Caco-2 (cell line): Measurements from ENCODE around the gene ATXN1. TPM values are rescaled to one million over a fixed set of nuclear protein-coding genes. Genes with fewer than 3 reads are reported as not detected.

Experiments used
- BruUV-seq: library from RNA; stranded (reverse); fragments of 400-500 nt; replicated peaks from 2 replicates; lab custom pipeline; 2021; lab: Mats Ljungman, UMichigan
- CTCF ChIA-PET: fragments of 300-600 bp; sonication (Branson Sonifier 250); formaldehyde crosslinking; loops from one replicate; lab custom pipeline; 2022; ENCODE audit warnings: antibody characterized with exemption; lab: Charles Lee
- POLR2A ChIA-PET: fragments of 300-600 bp; sonication (Branson Sonifier 250); formaldehyde crosslinking; loops from one replicate; lab custom pipeline; 2022; ENCODE audit warnings: antibody characterized with exemption; lab: Charles Lee
- DNase-seq, 2 experiments: peaks; one replicate each; pipeline versions ENCODE4 v3.0.0 to v3.0.0-alpha.2; 2020 to 2022
- H3K27me3 ChIP-seq: replicated peaks from 2 replicates; pipeline ENCODE4 v1.6.0; 2011; ENCODE audit warnings: low read length; ENCODE audit not compliant: control insufficient read depth, insufficient read depth
- H3K36me3 ChIP-seq: 2 replicates; pipeline ENCODE4 v1.5.1; 2011; ENCODE audit warnings: low read length; ENCODE audit not compliant: control insufficient read depth, insufficient read depth
- H3K4me1 ChIP-seq: fragments of 250-450 bp; sonication (Bioruptor Pico); 2 replicates; pipeline ENCODE4 v1.5.1; 2020; ENCODE audit warnings: mild to moderate bottlenecking
- H3K4me3 ChIP-seq: 2 replicates; pipeline ENCODE4 v1.5.1; 2011; ENCODE audit warnings: low read depth, mild to moderate bottlenecking, control low read depth, low read length
- H3K9me3 ChIP-seq: fragments of 250-450 bp; sonication (Bioruptor Pico); 2 replicates; pipeline ENCODE4 v1.5.1; 2020; ENCODE audit warnings: mild to moderate bottlenecking, moderate library complexity
- H3K27ac Mint-ChIP-seq: one replicate; pipeline ENCODE4 v1.8.0; 2022; ENCODE audit warnings: mixed read lengths; ENCODE audit not compliant: unreplicated experiment
- H3K27me3 Mint-ChIP-seq: one replicate; pipeline ENCODE4 v1.8.0; 2022; ENCODE audit warnings: mixed read lengths; ENCODE audit not compliant: insufficient read depth, unreplicated experiment
- H3K36me3 Mint-ChIP-seq: one replicate; pipeline ENCODE4 v1.8.0; 2022; ENCODE audit warnings: mild to moderate bottlenecking, mixed read lengths; ENCODE audit not compliant: insufficient read depth, unreplicated experiment
- H3K4me1 Mint-ChIP-seq: one replicate; pipeline ENCODE4 v1.8.0; 2022; ENCODE audit warnings: low read depth, mixed read lengths; ENCODE audit not compliant: unreplicated experiment
- H3K4me3 Mint-ChIP-seq: one replicate; pipeline ENCODE4 v1.8.0; 2022; ENCODE audit warnings: mild to moderate bottlenecking, moderate library complexity, mixed read lengths; ENCODE audit not compliant: unreplicated experiment
- H3K9me3 Mint-ChIP-seq: one replicate; pipeline ENCODE4 v1.8.0; 2022; ENCODE audit warnings: mixed read lengths; ENCODE audit not compliant: unreplicated experiment
- CTCF ChIP-seq, 2 experiments: fragments of 200-600 bp in 1 of 2; IDR thresholded peaks; 1 replicate in 1 of 2; 2 replicates in 1 of 2; pipeline versions ENCODE4 v1.5.1 to v1.8.0; 2011 to 2022; ENCODE audit warnings: antibody characterized with exemption in 1 of 2, control low read depth in 1 of 2, inconsistent platforms in 1 of 2, low read depth in 1 of 2, low read length in 1 of 2, mild to moderate bottlenecking in 1 of 2, moderate library complexity in 1 of 2; ENCODE audit not compliant: insufficient read depth in 1 of 2, severe bottlenecking in 1 of 2, unreplicated experiment in 1 of 2
- intact Hi-C: fragments of 100-400 bp; cut with micrococcal nuclease; formaldehyde crosslinking; loops from one replicate; pipeline ENCODE4 v1.10.0; 2022; ENCODE audit not compliant: unreplicated experiment
- total RNA-seq: library from RNA; stranded (reverse); gene quantifications from 2 replicates; pipeline ENCODE4 v1.2.3, GENCODE V29; 2022

ATXN1 gene
- total RNA-seq, 1 experiment from 2014 or later = 14.2 TPM

GRCh38 chr6:16338577-16339264 is 422.5 kb downstream of the ATXN1 start:
- Histone ChIP-seq H3K4me3 (no peak overlapping the region), H3K27me3 (no peaks in the 10 kb centered on the region), H3K9me3 (no peaks in the 10 kb centered on the region), H3K36me3 (no peaks in the 10 kb centered on the region; the same call in 1 of the 2 replicates), H3K4me1 (no peaks in the 10 kb centered on the region)
- Mint-ChIP-seq H3K27ac (no peak overlapping the region), H3K4me3 (no peak overlapping the region), H3K9me3 (no peaks in the 10 kb centered on the region), H3K27me3 (no peaks in the 10 kb centered on the region), H3K4me1 (peaks cover under 1% of the 10 kb centered on the region), H3K36me3 (no peaks in the 10 kb centered on the region)
- DNase-seq = peak in 1 of 2 experiments; percentile 28
- intact Hi-C loops = no loop called here
- ChIA-PET CTCF (interaction anchor here (0.8 kb wide), 1 partner anchor 52 kb away, joined by 3 read pairs; no protein-coding TSS in a partner anchor), POLR2A (no interaction called here)
- no TSS peak for BruUV-seq
- TF ChIP-seq CTCF (IDR thresholded peaks at IDR 0.05; ENCODE audit: insufficient read depth in 1 of 2, low read depth in 1 of 2, low read length in 1 of 2, severe bottlenecking in 1 of 2, unreplicated experiment in 1 of 2) = peak; percentile 10 to 21

- H3K9me3 ChIP-seq = no peaks in the 10 kb centered on the region
- no peaks in the 10 kb centered on the region for H3K9me3 Mint-ChIP-seq
- H3K4me3 Mint-ChIP-seq = no peak overlapping the region
- H3K27me3 ChIP-seq = no peaks in the 10 kb centered on the region
- H3K36me3 ChIP-seq = no peaks in the 10 kb centered on the region; the same call in 1 of the 2 replicates
- ChIA-PET POLR2A (no interaction called here), CTCF (interaction anchor here (0.6 kb wide), 1 partner anchor 112 kb away, joined by 3 read pairs; no protein-coding TSS in a partner anchor)
- no peak overlapping the region for H3K27ac Mint-ChIP-seq
- peaks cover 6% of the 10 kb centered on the region for H3K4me1 Mint-ChIP-seq
- no TSS peak for BruUV-seq
- H3K4me1 ChIP-seq = no peaks in the 10 kb centered on the region
- no peak for TF ChIP-seq CTCF (IDR thresholded peaks at IDR 0.05; ENCODE audit: insufficient read depth in 1 of 2, low read depth in 1 of 2, low read length in 1 of 2, severe bottlenecking in 1 of 2, unreplicated experiment in 1 of 2)
- H3K36me3 Mint-ChIP-seq = no peaks in the 10 kb centered on the region
- DNase-seq = no peak
- no peak overlapping the region for H3K4me3 ChIP-seq
- intact Hi-C loops = no loop called here
- no peaks in the 10 kb centered on the region for H3K27me3 Mint-ChIP-seq
Observed at GRCh38 chr6:16337295-16337975, 423.8 kb downstream of the ATXN1 start.

GRCh38 chr6:16336911-16337294 is 424.4 kb downstream of the ATXN1 start:
- CTCF ChIA-PET = no interaction called here
- H3K4me3 ChIP-seq = no peak overlapping the region
- no peaks in the 10 kb centered on the region for H3K27me3 ChIP-seq
- H3K9me3 Mint-ChIP-seq = no peaks in the 10 kb centered on the region
- no peaks in the 10 kb centered on the region for H3K9me3 ChIP-seq
- TF ChIP-seq CTCF (IDR thresholded peaks at IDR 0.05; ENCODE audit: insufficient read depth in 1 of 2, low read depth in 1 of 2, low read length in 1 of 2, severe bottlenecking in 1 of 2, unreplicated experiment in 1 of 2) = no peak
- DNase-seq = no peak
- H3K4me1 ChIP-seq = peaks cover under 1% of the 10 kb centered on the region
- no peak overlapping the region for H3K27ac Mint-ChIP-seq
- no peak overlapping the region for H3K4me3 Mint-ChIP-seq
- POLR2A ChIA-PET = no interaction called here
- no TSS peak for BruUV-seq
- H3K27me3 Mint-ChIP-seq = no peaks in the 10 kb centered on the region
- no peaks in the 10 kb centered on the region; the same call in 1 of the 2 replicates for H3K36me3 ChIP-seq
- intact Hi-C loops = no loop called here
- H3K36me3 Mint-ChIP-seq = no peaks in the 10 kb centered on the region
- peaks cover 6% of the 10 kb centered on the region for H3K4me1 Mint-ChIP-seq
